ENCODE results near the gene KLHL26. TPM values are rescaled to one million over a fixed set of nuclear protein-coding genes. Genes with fewer than 3 reads are reported as not detected.

Gene KLHL26
- total RNA-seq, 1 experiment from 2014 or later: 17.1 TPM

DNA sequence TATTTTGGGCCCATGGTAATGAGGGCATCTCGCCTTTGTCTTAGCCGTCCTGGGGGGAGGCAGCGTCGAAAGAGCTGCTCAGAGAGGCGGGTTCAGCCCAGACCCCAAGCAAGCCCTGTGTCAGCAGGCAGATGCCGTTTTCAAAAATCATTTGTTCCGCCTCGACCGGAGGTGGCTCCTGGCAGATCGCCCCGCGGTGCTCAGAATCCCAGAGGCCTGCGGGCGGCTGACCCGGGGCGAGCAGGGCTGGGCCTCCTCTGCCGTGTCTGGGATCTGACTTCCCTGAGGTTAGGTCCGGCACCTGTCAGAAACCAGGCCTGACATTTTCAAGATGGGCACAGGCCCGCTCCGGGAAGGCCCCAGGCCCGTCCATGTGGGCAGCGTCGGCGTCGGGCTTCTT lies 82.7 kb downstream of the KLHL26 start:
- no peaks in the 10 kb centered on the region for H3K36me3 ChIP-seq (ENCODE audit: control insufficient read depth in 1 of 2, insufficient read depth in 2 of 2, low read length in 2 of 2)
- H3K9ac ChIP-seq (ENCODE audit: low read length): no peak overlapping the region
- no peaks in the 10 kb centered on the region for H3K9me3 ChIP-seq (ENCODE audit: control insufficient read depth in 1 of 2, insufficient read depth in 1 of 2, low read depth in 1 of 2, low read length in 2 of 2)
- H3K4me3 ChIP-seq (replicated peaks in 1 of 2; ENCODE audit: low read depth in 1 of 2, low read length in 2 of 2): no peak overlapping the region
- no peak overlapping the region for H2AFZ ChIP-seq (ENCODE audit: low read depth, low read length, poor library complexity, severe bottlenecking)
- ChIA-PET RAD21 (ENCODE audit: low non-redundant PET in 1 of 2, low total read pairs in 2 of 2, uncharacterized antibody in 2 of 2, unreplicated experiment in 2 of 2) (no interaction called here), CTCF (no interaction called here), POLR2A (no interaction called here)
- no peaks in the 10 kb centered on the region for H3K79me2 ChIP-seq (ENCODE audit: insufficient read depth, low read length)
- BruUV-seq (replicated peaks): no TSS peak
- H3K4me2 ChIP-seq (ENCODE audit: low read length): no peak overlapping the region
- no peaks in the 10 kb centered on the region for H3K9me2 ChIP-seq (ENCODE audit: insufficient read depth)
- H3K4me1 ChIP-seq (ENCODE audit: control insufficient read depth in 1 of 2, insufficient read depth in 2 of 2, low read length in 2 of 2): no peaks in the 10 kb centered on the region
- no peaks in the 10 kb centered on the region for H4K20me1 ChIP-seq (ENCODE audit: insufficient read depth)
- H3K27me3 ChIP-seq (ENCODE audit: insufficient read depth, low read length): no peaks in the 10 kb centered on the region
- no peak for ATAC-seq
- intact Hi-C loops (cut with micrococcal nuclease): no loop called here
- H3K27ac ChIP-seq (ENCODE audit: low read depth, low read length): no peak overlapping the region
- TF ChIP-seq EZH2 (IDR thresholded peaks at IDR 0.05) (no peak), POLR2A (IDR thresholded peaks at IDR 0.05; ENCODE audit: borderline replicate concordance, extremely low read depth, insufficient read depth, insufficient read length) (no peak), JUND (IDR thresholded peaks at IDR 0.05) (no peak), CEBPB (IDR thresholded peaks at IDR 0.05; ENCODE audit: low read depth) (no peak), ZNF274 (IDR thresholded peaks at IDR 0.05; ENCODE audit: low read depth, low read length) (no peak), TCF7L2 (IDR thresholded peaks at IDR 0.05; ENCODE audit: borderline replicate concordance, extremely low read depth, insufficient read depth, insufficient read length) (no peak), ELF1 (IDR thresholded peaks at IDR 0.05; ENCODE audit: borderline replicate concordance, low read depth) (no peak), EGR1 (IDR thresholded peaks at IDR 0.05; ENCODE audit: low read depth) (no peak), POLR2AphosphoS5 (IDR thresholded peaks at IDR 0.05; ENCODE audit: low read depth, low read length) (no peak)
- TF ChIP-seq, protein P1, sequence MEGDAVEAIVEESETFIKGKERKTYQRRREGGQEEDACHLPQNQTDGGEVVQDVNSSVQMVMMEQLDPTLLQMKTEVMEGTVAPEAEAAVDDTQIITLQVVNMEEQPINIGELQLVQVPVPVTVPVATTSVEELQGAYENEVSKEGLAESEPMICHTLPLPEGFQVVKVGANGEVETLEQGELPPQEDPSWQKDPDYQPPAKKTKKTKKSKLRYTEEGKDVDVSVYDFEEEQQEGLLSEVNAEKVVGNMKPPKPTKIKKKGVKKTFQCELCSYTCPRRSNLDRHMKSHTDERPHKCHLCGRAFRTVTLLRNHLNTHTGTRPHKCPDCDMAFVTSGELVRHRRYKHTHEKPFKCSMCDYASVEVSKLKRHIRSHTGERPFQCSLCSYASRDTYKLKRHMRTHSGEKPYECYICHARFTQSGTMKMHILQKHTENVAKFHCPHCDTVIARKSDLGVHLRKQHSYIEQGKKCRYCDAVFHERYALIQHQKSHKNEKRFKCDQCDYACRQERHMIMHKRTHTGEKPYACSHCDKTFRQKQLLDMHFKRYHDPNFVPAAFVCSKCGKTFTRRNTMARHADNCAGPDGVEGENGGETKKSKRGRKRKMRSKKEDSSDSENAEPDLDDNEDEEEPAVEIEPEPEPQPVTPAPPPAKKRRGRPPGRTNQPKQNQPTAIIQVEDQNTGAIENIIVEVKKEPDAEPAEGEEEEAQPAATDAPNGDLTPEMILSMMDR (IDR thresholded peaks at IDR 0.05 in 2 of 3, conservative IDR thresholded peaks at IDR 0.05 in 1 of 3; ENCODE audit: borderline replicate concordance in 1 of 3, insufficient read depth in 1 of 3, low read depth in 2 of 3, low read length in 2 of 3): no peak
- DNase-seq (ENCODE audit: low read depth, low spot score): no peak

Other genes starting within 250 kb of the KLHL26 start
- 0.12 TPM for gene LRRC25, start 239.4 kb upstream of the KLHL26 start, total RNA-seq (2021; ENCODE audit: unreplicated experiment)
- 164 TPM for gene SSBP4, start 217.6 kb upstream of the KLHL26 start, total RNA-seq (2021; ENCODE audit: unreplicated experiment)
- gene ISYNA1, start 198.9 kb upstream of the KLHL26 start, total RNA-seq (2021; ENCODE audit: unreplicated experiment): 365 TPM
- 22.9 TPM for gene ELL, start 115.0 kb upstream of the KLHL26 start, total RNA-seq (2021; ENCODE audit: unreplicated experiment)
- 261 TPM for gene FKBP8, start 93.5 kb upstream of the KLHL26 start, total RNA-seq (2021; ENCODE audit: unreplicated experiment)
- 139 TPM for gene KXD1, start 79.2 kb upstream of the KLHL26 start, total RNA-seq (2021; ENCODE audit: unreplicated experiment)
- 1,743 TPM for gene UBA52, start 65.2 kb upstream of the KLHL26 start, total RNA-seq (2021; ENCODE audit: unreplicated experiment)
- gene REX1BD, start 48.2 kb upstream of the KLHL26 start, total RNA-seq (2021; ENCODE audit: unreplicated experiment): 97.1 TPM
- gene CRLF1, start 30.2 kb upstream of the KLHL26 start, total RNA-seq (2021; ENCODE audit: unreplicated experiment): 43.0 TPM
- gene TMEM59L, start 24.2 kb upstream of the KLHL26 start, total RNA-seq (2021; ENCODE audit: unreplicated experiment): 14.3 TPM
- 14.9 TPM for gene CRTC1, start 46.7 kb downstream of the KLHL26 start, total RNA-seq (2021; ENCODE audit: unreplicated experiment)
- not detected for gene COMP, start 154.3 kb downstream of the KLHL26 start, total RNA-seq (2021; ENCODE audit: unreplicated experiment)
- 78.5 TPM for gene UPF1, start 194.9 kb downstream of the KLHL26 start, total RNA-seq (2021; ENCODE audit: unreplicated experiment)

Data from HCT116 (cell line).